Caco-2 (cell line): ENCODE measurements around the gene PCDHGB4. TPM values are rescaled to one million over a fixed set of nuclear protein-coding genes. Genes with fewer than 3 reads are reported as not detected.
"Not testable (repeated sequence)": the region's sequence is repeated elsewhere in the genome, so short reads cannot be mapped to it uniquely, and the experiment has no call there.

Source experiments
- BruUV-seq: library from RNA; stranded (reverse); fragments of 400-500 nt; replicated peaks from 2 replicates; lab custom pipeline; 2021; lab: Mats Ljungman, UMichigan
- CTCF ChIA-PET: fragments of 300-600 bp; sonication (Branson Sonifier 250); formaldehyde crosslinking; loops from one replicate; lab custom pipeline; 2022; ENCODE audit warnings: antibody characterized with exemption; lab: Charles Lee
- POLR2A ChIA-PET: fragments of 300-600 bp; sonication (Branson Sonifier 250); formaldehyde crosslinking; loops from one replicate; lab custom pipeline; 2022; ENCODE audit warnings: antibody characterized with exemption; lab: Charles Lee
- DNase-seq, 2 experiments: peaks; one replicate each; pipeline versions ENCODE4 v3.0.0 to v3.0.0-alpha.2; 2020 to 2022
- H3K27me3 ChIP-seq: replicated peaks from 2 replicates; pipeline ENCODE4 v1.6.0; 2011; ENCODE audit warnings: low read length; ENCODE audit not compliant: control insufficient read depth, insufficient read depth
- H3K36me3 ChIP-seq: 2 replicates; pipeline ENCODE4 v1.5.1; 2011; ENCODE audit warnings: low read length; ENCODE audit not compliant: control insufficient read depth, insufficient read depth
- H3K4me1 ChIP-seq: fragments of 250-450 bp; sonication (Bioruptor Pico); 2 replicates; pipeline ENCODE4 v1.5.1; 2020; ENCODE audit warnings: mild to moderate bottlenecking
- H3K4me3 ChIP-seq: 2 replicates; pipeline ENCODE4 v1.5.1; 2011; ENCODE audit warnings: low read depth, mild to moderate bottlenecking, control low read depth, low read length
- H3K9me3 ChIP-seq: fragments of 250-450 bp; sonication (Bioruptor Pico); 2 replicates; pipeline ENCODE4 v1.5.1; 2020; ENCODE audit warnings: mild to moderate bottlenecking, moderate library complexity
- H3K27ac Mint-ChIP-seq: one replicate; pipeline ENCODE4 v1.8.0; 2022; ENCODE audit warnings: mixed read lengths; ENCODE audit not compliant: unreplicated experiment
- H3K27me3 Mint-ChIP-seq: one replicate; pipeline ENCODE4 v1.8.0; 2022; ENCODE audit warnings: mixed read lengths; ENCODE audit not compliant: insufficient read depth, unreplicated experiment
- H3K36me3 Mint-ChIP-seq: one replicate; pipeline ENCODE4 v1.8.0; 2022; ENCODE audit warnings: mild to moderate bottlenecking, mixed read lengths; ENCODE audit not compliant: insufficient read depth, unreplicated experiment
- H3K4me1 Mint-ChIP-seq: one replicate; pipeline ENCODE4 v1.8.0; 2022; ENCODE audit warnings: low read depth, mixed read lengths; ENCODE audit not compliant: unreplicated experiment
- H3K4me3 Mint-ChIP-seq: one replicate; pipeline ENCODE4 v1.8.0; 2022; ENCODE audit warnings: mild to moderate bottlenecking, moderate library complexity, mixed read lengths; ENCODE audit not compliant: unreplicated experiment
- H3K9me3 Mint-ChIP-seq: one replicate; pipeline ENCODE4 v1.8.0; 2022; ENCODE audit warnings: mixed read lengths; ENCODE audit not compliant: unreplicated experiment
- intact Hi-C: fragments of 100-400 bp; cut with micrococcal nuclease; formaldehyde crosslinking; loops from one replicate; pipeline ENCODE4 v1.10.0; 2022; ENCODE audit not compliant: unreplicated experiment
- total RNA-seq: library from RNA; stranded (reverse); gene quantifications from 2 replicates; pipeline ENCODE4 v1.2.3, GENCODE V29; 2022
- TF ChIP-seq, protein P1 (sequence below), 2 experiments: fragments of 200-600 bp in 1 of 2; IDR thresholded peaks; 1 replicate in 1 of 2; 2 replicates in 1 of 2; pipeline versions ENCODE4 v1.5.1 to v1.8.0; 2011 to 2022; ENCODE audit warnings: antibody characterized with exemption in 1 of 2, control low read depth in 1 of 2, inconsistent platforms in 1 of 2, low read depth in 1 of 2, low read length in 1 of 2, mild to moderate bottlenecking in 1 of 2, moderate library complexity in 1 of 2; ENCODE audit not compliant: insufficient read depth in 1 of 2, severe bottlenecking in 1 of 2, unreplicated experiment in 1 of 2

The PCDHGB4 gene
- total RNA-seq, 1 experiment from 2014 or later: 0.14 TPM

DNA sequence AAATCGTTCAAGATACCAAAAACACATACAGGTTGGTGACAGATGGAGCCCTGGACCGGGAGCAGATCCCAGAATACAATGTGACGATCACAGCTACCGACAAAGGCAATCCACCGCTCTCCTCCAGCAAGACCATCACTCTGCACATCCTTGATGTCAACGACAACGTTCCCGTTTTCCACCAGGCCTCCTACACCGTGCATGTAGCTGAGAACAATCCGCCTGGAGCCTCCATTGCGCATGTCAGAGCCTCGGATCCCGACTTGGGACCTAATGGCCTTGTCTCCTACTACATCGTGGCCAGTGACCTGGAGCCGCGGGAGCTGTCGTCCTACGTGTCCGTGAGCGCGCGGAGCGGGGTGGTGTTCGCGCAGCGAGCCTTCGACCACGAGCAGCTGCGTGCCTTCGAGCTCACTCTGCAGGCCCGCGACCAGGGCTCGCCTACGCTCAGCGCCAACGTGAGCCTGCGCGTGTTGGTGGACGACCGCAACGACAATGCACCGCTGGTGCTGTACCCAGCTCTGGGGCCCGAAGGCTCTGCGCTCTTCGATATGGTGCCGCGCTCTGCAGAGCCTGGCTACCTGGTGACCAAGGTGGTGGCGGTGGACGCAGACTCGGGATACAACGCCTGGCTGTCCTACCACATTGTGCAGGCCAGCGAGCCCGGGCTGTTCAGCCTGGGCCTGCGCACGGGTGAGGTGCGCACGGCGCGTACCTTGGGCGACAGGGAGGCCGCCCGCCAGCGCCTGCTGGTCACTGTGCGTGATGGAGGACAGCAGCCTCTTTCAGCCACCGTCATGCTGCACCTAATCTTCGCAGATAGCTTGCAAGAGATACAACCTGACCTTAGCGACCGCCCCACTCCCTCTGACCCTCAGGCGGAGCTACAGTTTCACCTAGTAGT is 15.7 kb upstream of the PCDHGB4 start:
- H3K27ac Mint-ChIP-seq: no peak overlapping the region
- intact Hi-C loops: no loop called here
- H3K36me3 Mint-ChIP-seq: no peaks in the 10 kb centered on the region
- ChIA-PET CTCF (interaction anchor here (0.8 kb wide), 1 partner anchor 192 kb away, joined by 3 read pairs; no protein-coding TSS in a partner anchor), POLR2A (no interaction called here)
- Histone ChIP-seq H3K4me1 (no peaks in the 10 kb centered on the region), H3K9me3 (no peaks in the 10 kb centered on the region; the same call in 1 of the 2 replicates), H3K27me3 (no peaks in the 10 kb centered on the region), H3K4me3 (no peak overlapping the region), H3K36me3 (no peaks in the 10 kb centered on the region)
- no peaks in the 10 kb centered on the region for H3K9me3 Mint-ChIP-seq
- TF ChIP-seq, protein P1, sequence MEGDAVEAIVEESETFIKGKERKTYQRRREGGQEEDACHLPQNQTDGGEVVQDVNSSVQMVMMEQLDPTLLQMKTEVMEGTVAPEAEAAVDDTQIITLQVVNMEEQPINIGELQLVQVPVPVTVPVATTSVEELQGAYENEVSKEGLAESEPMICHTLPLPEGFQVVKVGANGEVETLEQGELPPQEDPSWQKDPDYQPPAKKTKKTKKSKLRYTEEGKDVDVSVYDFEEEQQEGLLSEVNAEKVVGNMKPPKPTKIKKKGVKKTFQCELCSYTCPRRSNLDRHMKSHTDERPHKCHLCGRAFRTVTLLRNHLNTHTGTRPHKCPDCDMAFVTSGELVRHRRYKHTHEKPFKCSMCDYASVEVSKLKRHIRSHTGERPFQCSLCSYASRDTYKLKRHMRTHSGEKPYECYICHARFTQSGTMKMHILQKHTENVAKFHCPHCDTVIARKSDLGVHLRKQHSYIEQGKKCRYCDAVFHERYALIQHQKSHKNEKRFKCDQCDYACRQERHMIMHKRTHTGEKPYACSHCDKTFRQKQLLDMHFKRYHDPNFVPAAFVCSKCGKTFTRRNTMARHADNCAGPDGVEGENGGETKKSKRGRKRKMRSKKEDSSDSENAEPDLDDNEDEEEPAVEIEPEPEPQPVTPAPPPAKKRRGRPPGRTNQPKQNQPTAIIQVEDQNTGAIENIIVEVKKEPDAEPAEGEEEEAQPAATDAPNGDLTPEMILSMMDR (IDR thresholded peaks at IDR 0.05; ENCODE audit: insufficient read depth in 1 of 2, low read depth in 1 of 2, low read length in 1 of 2, severe bottlenecking in 1 of 2, unreplicated experiment in 1 of 2): no peak
- no peaks in the 10 kb centered on the region for H3K4me1 Mint-ChIP-seq
- BruUV-seq: no TSS peak
- no peak overlapping the region for H3K4me3 Mint-ChIP-seq
- no peaks in the 10 kb centered on the region for H3K27me3 Mint-ChIP-seq
- no peak for DNase-seq

DNA sequence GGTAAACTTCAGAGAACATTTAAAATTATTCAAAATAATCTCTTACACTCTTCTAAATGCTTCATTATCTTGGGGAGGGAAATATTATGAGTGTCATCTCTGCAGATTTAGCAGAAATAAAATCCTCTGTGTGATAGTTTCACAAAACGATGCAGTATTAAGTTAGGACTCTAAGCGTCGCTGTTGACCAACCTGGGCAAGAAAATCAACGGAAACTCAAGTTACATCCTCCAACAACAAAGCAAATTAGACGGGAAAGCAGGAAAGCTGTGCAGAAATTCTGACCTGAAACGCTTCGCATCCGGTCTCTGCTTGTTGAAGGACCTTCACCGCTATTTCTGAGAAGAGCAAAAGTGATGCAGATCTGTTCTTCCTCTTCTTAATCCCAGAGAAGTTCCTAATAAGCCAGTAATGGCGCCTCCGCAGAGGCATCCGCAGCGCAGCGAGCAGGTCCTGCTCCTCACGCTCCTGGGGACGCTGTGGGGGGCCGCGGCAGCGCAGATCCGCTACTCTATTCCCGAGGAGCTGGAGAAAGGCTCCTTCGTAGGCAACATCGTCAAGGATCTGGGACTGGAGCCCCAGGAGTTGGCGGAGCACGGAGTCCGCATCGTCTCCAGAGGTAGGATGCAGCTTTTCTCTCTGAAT is 13.7 kb upstream of the PCDHGB4 start, which contains the start of gene PCDHGA6:
PCDHGA6 (plus strand) TSS at position 219 of the 645 bp plus-strand sequence; CDS start at position 412, 193 bp downstream.
- no peaks in the 10 kb centered on the region for H3K9me3 Mint-ChIP-seq
- no peaks in the 10 kb centered on the region for H3K4me1 Mint-ChIP-seq
- ChIA-PET CTCF (interaction anchor here (0.7 kb wide), 1 partner anchor 190 kb away, joined by 3 read pairs; no protein-coding TSS in a partner anchor), POLR2A (no interaction called here)
- Histone ChIP-seq H3K9me3 (no peaks in the 10 kb centered on the region; the same call in 1 of the 2 replicates), H3K36me3 (no peaks in the 10 kb centered on the region), H3K4me3 (no peak within 1 kb of the TSS), H3K4me1 (no peaks in the 10 kb centered on the region), H3K27me3 (no peaks in the 10 kb centered on the region)
- DNase-seq: peak in 1 of 2 experiments; percentile 18
- no peaks in the 10 kb centered on the region for H3K27me3 Mint-ChIP-seq
- no peak within 1 kb of the TSS for H3K27ac Mint-ChIP-seq
- no peak within 1 kb of the TSS for H3K4me3 Mint-ChIP-seq
- TF ChIP-seq, protein P1 (IDR thresholded peaks at IDR 0.05; ENCODE audit: insufficient read depth in 1 of 2, low read depth in 1 of 2, low read length in 1 of 2, severe bottlenecking in 1 of 2, unreplicated experiment in 1 of 2): peak; percentile 29
- no peaks in the 10 kb centered on the region for H3K36me3 Mint-ChIP-seq
- intact Hi-C loops: no loop called here
- BruUV-seq: no TSS peak

DNA sequence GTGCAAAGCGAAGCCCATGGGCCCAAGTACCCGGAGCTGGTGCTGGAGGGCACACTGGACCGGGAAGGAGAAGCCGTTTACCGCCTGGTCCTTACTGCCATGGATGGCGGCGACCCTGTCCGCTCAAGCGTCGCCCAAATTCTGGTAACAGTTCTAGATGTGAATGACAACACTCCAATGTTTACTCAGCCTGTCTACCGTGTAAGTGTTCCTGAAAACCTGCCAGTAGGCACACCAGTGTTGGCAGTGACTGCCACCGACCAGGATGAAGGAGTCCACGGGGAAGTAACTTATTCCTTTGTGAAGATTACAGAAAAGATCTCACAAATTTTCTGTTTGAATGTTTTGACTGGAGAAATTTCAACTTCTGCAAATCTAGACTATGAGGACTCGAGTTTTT is 12.9 kb upstream of the PCDHGB4 start:
- intact Hi-C loops: no loop called here
- Histone ChIP-seq H3K36me3 (no peaks in the 10 kb centered on the region), H3K27me3 (no peaks in the 10 kb centered on the region), H3K4me3 (no peak overlapping the region), H3K9me3 (no peaks in the 10 kb centered on the region; the same call in 1 of the 2 replicates), H3K4me1 (no peaks in the 10 kb centered on the region)
- TF ChIP-seq, protein P1 (IDR thresholded peaks at IDR 0.05; ENCODE audit: insufficient read depth in 1 of 2, low read depth in 1 of 2, low read length in 1 of 2, severe bottlenecking in 1 of 2, unreplicated experiment in 1 of 2): no peak
- CTCF ChIA-PET: no interaction called here
- Mint-ChIP-seq H3K36me3 (no peaks in the 10 kb centered on the region), H3K27ac (no peak overlapping the region), H3K27me3 (no peaks in the 10 kb centered on the region), H3K4me1 (no peaks in the 10 kb centered on the region), H3K4me3 (no peak overlapping the region), H3K9me3 (no peaks in the 10 kb centered on the region)
- POLR2A ChIA-PET: no interaction called here
- no peak for DNase-seq
- BruUV-seq: no TSS peak

DNA sequence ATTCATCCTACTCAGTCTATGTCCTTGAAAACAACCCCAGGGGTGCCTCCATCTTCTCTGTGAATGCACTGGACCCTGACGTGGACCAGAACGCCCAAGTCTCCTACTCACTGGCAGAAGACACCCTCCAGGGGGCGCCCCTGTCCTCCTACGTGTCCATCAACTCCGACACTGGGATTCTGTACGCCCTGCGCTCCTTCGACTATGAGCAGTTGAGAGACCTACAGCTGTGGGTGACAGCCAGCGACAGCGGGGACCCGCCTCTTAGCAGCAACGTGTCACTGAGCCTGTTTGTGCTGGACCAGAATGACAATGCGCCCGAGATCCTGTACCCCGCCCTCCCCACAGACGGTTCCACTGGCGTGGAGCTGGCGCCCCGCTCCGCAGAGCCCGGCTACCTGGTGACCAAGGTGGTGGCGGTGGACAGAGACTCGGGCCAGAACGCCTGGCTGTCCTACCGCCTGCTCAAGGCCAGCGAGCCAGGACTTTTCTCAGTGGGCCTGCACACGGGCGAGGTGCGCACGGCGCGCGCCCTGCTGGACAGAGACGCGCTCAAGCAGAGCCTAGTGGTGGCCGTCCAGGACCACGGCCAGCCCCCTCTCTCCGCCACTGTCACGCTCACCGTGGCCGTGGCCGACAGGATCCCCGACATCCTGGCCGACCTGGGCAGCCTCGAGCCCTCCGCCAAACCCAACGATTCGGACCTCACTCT is 11.9 kb upstream of the PCDHGB4 start:
- H3K27ac Mint-ChIP-seq, CTCF ChIA-PET, H3K9me3 Mint-ChIP-seq, H3K36me3 ChIP-seq, DNase-seq, H3K4me1 Mint-ChIP-seq, H3K4me1 ChIP-seq, BruUV-seq, H3K27me3 Mint-ChIP-seq, H3K36me3 Mint-ChIP-seq, H3K4me3 ChIP-seq, H3K4me3 Mint-ChIP-seq, H3K9me3 ChIP-seq, POLR2A ChIA-PET, intact Hi-C loops, H3K27me3 ChIP-seq: not testable (repeated sequence)
